ENCODE results near the gene CFTR. TPM values are rescaled to one million over a fixed set of nuclear protein-coding genes. Genes with fewer than 3 reads are reported as not detected.

The CFTR gene
- total and polyA plus RNA-seq, 3 donors from 2014 or later: 5.1 to 6.9 (median 5.1) TPM

DNA sequence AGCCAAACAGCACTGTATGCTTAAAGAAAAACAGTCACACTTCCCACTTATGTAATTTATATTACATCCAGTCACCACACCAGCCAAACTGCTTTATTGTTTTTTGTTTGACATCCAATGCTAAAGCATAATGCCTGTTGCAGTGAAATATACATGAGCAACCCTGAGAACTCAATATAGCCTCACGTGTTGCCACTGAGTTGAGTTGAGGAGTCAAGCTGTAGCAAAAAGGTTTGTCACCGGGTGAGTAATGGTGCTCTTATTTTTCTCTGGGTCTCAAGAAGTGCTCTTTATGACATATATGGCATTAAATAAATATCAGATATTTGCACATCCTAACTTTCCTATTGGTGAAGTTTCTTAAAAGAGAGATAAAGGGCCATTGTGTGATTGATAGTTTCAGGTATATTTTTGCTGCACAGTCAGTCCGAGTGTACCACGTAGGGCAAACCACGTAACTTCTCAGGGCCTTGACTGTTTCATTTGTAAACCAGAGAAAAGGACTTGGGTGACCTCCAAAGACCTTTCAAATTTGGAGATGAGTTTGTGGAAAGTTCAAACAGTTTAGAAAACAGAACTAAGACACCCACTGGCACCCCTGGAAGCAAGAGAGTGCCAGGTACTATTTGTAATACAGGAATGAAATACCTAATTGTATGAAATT is 168.5 kb downstream of the CFTR start:
- WGBS, 2 donors: 88 to 90% methylated on average over 5 of the region's 5 CpGs
- intact Hi-C loops (cut with DNase I; ENCODE audit: low total_unique reads): no loop called here
- Histone ChIP-seq H3K4me3 (no peak overlapping the region), H3K27ac (no peak overlapping the region), H3K4me1 (no peaks in the 10 kb centered on the region), H3K27me3 (no peaks in the 10 kb centered on the region), H3K9me3 (no peaks in the 10 kb centered on the region), H3K36me3 (ENCODE audit: low read depth, missing control alignments) (no peaks in the 10 kb centered on the region)
- no peak for DNase-seq
- TF ChIP-seq CTCF (IDR thresholded peaks at IDR 0.05) (no peak), POLR2A (IDR thresholded peaks at IDR 0.05) (no peak)

- 87 to 88% methylated on average over 4 of the region's 4 CpGs for WGBS, 2 donors
- intact Hi-C loops (cut with DNase I; ENCODE audit: low total_unique reads): no loop called here
Observed at GRCh38 chr7:117652943-117653680, 173.3 kb downstream of the CFTR start.

GRCh38 chr7:117654780-117655179 is 175.0 kb downstream of the CFTR start:
- WGBS, 2 donors: 92 to 97% methylated on average over 1 of the region's 1 CpG
- H3K9me3 ChIP-seq: no peaks in the 10 kb centered on the region
- H3K36me3 ChIP-seq (ENCODE audit: low read depth, missing control alignments): no peaks in the 10 kb centered on the region
- TF ChIP-seq CTCF (IDR thresholded peaks at IDR 0.05): no peak
- no peaks in the 10 kb centered on the region for H3K27me3 ChIP-seq
- intact Hi-C loops (cut with DNase I; ENCODE audit: low total_unique reads): no loop called here
- no peak overlapping the region for H3K4me3 ChIP-seq
- no peak overlapping the region for H3K27ac ChIP-seq
- no peaks in the 10 kb centered on the region for H3K4me1 ChIP-seq
- no peak for DNase-seq

More at GRCh38 chr7:117652943-117653680, 173.3 kb downstream of the CFTR start:
- no peak overlapping the region for H3K27ac ChIP-seq
- TF ChIP-seq CTCF (IDR thresholded peaks at IDR 0.05): no peak
- TF ChIP-seq POLR2A (IDR thresholded peaks at IDR 0.05): no peak
- H3K4me1 ChIP-seq: no peaks in the 10 kb centered on the region
- H3K36me3 ChIP-seq (ENCODE audit: low read depth, missing control alignments): no peaks in the 10 kb centered on the region
- H3K9me3 ChIP-seq: no peaks in the 10 kb centered on the region
- DNase-seq: no peak
- H3K27me3 ChIP-seq: no peaks in the 10 kb centered on the region
- no peak overlapping the region for H3K4me3 ChIP-seq

DNA sequence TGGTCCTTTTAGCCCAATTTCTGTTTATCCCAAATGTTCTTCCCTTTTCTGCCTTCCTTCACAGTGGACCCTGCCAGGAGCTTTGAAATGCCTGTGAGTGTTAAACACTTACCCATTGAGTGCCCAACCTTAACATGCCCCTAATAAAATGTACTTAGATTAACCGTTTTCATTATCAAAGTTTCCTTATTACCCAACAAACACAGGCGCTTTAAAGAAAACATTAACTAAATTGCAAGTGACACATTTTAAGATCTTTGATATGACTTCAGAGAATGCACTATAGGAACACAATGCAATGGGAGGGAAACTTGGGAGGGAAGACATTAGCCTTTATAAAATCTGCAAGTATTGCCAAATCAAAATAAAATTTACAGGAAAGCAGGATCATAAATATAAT is 177.0 kb downstream of the CFTR start:
- intact Hi-C loops (cut with DNase I; ENCODE audit: low total_unique reads): no loop called here
- no peaks in the 10 kb centered on the region for H3K27me3 ChIP-seq
- TF ChIP-seq CTCF (IDR thresholded peaks at IDR 0.05) (no peak), POLR2A (IDR thresholded peaks at IDR 0.05) (no peak)
- no peaks in the 10 kb centered on the region for H3K36me3 ChIP-seq (ENCODE audit: low read depth, missing control alignments)
- no peak overlapping the region for H3K27ac ChIP-seq
- no peak for DNase-seq
- H3K9me3 ChIP-seq: no peaks in the 10 kb centered on the region
- no peaks in the 10 kb centered on the region for H3K4me1 ChIP-seq
- no peak overlapping the region for H3K4me3 ChIP-seq
- WGBS, 2 donors: 68 to 74% methylated on average over 2 of the region's 2 CpGs
